Measurements from ENCODE around the gene C19orf25.

C19orf25 gene

DNA sequence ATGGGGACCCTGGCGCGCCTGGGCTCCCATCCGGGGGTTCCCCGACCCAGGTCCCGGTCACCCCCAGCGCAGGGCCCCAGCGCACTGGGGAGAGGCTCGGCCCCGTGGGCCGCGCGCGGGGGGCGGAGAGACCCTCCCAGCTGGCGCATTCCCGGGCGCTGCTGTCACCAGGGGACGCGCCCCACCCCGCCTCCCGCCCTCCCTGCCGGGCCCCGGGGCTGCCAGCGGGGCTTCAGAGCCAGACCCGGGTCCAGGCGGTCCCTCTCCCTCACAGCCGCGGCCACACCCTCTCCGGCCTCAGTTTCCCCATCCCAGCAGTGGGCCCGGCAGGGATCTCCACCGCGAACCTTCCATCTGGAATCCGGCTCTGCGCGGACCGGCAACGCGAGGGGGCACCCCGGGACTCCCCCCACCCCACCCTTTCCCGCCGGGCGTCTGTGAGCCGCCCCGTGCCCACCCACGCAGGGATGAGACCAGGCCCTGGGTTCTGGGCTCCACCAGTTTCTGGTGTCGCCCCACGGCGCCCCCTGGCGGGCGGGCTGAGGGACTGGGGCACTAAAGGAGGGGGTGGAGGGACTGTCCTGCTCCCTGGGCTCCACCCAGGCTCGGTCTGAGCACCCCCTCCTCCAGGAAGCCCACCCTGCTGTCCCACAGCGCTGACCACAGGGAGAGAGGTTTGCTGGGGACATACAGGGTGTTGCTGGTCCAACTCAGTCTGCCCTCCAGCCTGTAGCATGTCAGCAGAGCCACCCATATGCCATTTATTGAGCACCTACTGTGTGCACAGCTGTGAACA lies 34.7 kb upstream of the C19orf25 start:
- peaks cover 14 to 51% (median 41%) of the 10 kb centered on the region in 5 donors for H3K27me3 ChIP-seq (ENCODE audit: control insufficient read depth in 5 of 5, insufficient read depth in 4 of 5, low read length in 5 of 5)
- H3K4me3 ChIP-seq (ENCODE audit: low read depth in 1 of 5, low read length in 5 of 5): peak overlapping the region in 3 of 5 donors; percentile 13 to 49 (median 18)
- H3K9ac ChIP-seq (ENCODE audit: low read length in 5 of 5): no peak overlapping the region
- H3K27ac ChIP-seq (ENCODE audit: low read depth, low read length): no peak overlapping the region
- H3K4me1 ChIP-seq (ENCODE audit: control insufficient read depth in 5 of 5, insufficient read depth in 5 of 5, low read length in 5 of 5): peaks cover 0 to 11% (median 4%) of the 10 kb centered on the region in 5 donors
- H3K9me3 ChIP-seq (ENCODE audit: control insufficient read depth in 5 of 5, low read length in 5 of 5): peaks cover 0 to 5% (median 4%) of the 10 kb centered on the region in 5 donors
- H3K36me3 ChIP-seq (ENCODE audit: control insufficient read depth in 5 of 5, insufficient read depth in 5 of 5, low read length in 5 of 5): no peaks in the 10 kb centered on the region

GRCh38 chr19:1512671-1513498 lies 33.9 kb upstream of the C19orf25 start, which contains the start of gene ADAMTSL5:
ADAMTSL5 (minus strand) TSS chr19:1513019; CDS start chr19:1510943, 2,076 bp downstream.
- Histone ChIP-seq H3K27me3 (ENCODE audit: control insufficient read depth in 5 of 5, insufficient read depth in 4 of 5, low read length in 5 of 5) (peaks cover 14 to 45% (median 38%) of the 10 kb centered on the region in 5 donors), H3K27ac (ENCODE audit: low read depth, low read length) (no peak within 1 kb of the TSS)

DNA sequence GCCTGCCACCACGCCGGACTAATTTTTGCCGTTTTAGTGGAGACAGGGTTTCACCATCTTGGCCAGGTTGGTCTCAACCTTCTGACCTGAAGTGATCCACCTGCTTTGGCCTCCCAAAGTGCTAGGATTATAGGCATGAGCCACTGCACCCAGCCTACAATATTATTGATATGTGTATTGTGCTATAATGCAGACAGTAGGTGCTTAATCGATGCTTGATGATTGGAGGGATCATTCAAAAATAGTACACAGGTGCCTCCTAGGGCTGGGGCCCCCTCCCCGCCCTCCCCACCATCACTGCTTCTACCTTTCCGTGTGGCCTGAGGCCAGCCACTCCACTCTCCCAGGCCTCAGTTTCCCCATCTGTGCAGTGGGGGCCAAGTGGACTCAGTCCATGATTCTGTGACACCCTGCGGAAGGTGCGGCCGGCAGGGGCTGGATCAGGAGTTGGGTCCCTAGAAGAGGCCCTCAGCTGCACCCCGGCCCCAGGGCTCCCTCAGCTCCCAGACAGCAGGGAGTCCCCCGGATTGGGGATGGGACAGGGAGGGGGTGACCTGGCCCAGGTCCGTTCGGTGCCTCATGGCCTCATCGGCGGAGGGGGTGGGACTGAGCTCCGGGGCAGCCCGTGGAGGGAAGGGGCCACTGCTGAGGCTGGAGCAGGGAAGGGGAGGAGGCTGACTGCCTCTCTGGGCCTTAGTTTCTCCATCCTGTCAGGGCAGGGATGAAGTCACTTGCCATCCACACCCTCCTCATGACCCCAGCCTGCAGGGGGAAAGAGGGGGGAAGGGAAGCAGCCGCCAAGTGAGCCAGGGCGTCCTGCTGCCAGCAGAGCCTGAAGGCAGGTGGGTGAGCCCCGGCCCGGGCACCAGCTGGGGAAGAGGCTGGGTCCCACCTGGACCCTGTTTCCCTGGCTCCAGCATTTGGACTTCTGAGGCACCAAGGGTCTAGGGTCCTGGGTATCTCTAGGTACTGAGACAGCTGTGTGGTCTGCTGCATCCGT lies 32.6 kb upstream of the C19orf25 start:
- Histone ChIP-seq H3K4me1 (ENCODE audit: control insufficient read depth in 5 of 5, insufficient read depth in 5 of 5, low read length in 5 of 5) (peaks cover 0 to 20% (median 13%) of the 10 kb centered on the region in 5 donors), H3K27ac (ENCODE audit: low read depth, low read length) (no peak overlapping the region), H3K9ac (ENCODE audit: low read length in 5 of 5) (no peak overlapping the region), H3K9me3 (ENCODE audit: control insufficient read depth in 5 of 5, low read length in 5 of 5) (peaks cover 0 to 9% (median 5%) of the 10 kb centered on the region in 5 donors), H3K27me3 (ENCODE audit: control insufficient read depth in 5 of 5, insufficient read depth in 4 of 5, low read length in 5 of 5) (peaks cover 14 to 44% (median 40%) of the 10 kb centered on the region in 5 donors), H3K4me3 (ENCODE audit: low read depth in 1 of 5, low read length in 5 of 5) (no peak overlapping the region), H3K36me3 (ENCODE audit: control insufficient read depth in 5 of 5, insufficient read depth in 5 of 5, low read length in 5 of 5) (no peaks in the 10 kb centered on the region)

More at GRCh38 chr19:1512671-1513498, 33.9 kb upstream of the C19orf25 start, which contains the start of gene ADAMTSL5:
- Histone ChIP-seq H3K4me1 (ENCODE audit: control insufficient read depth in 5 of 5, insufficient read depth in 5 of 5, low read length in 5 of 5) (peaks cover 0 to 13% (median 6%) of the 10 kb centered on the region in 5 donors), H3K36me3 (ENCODE audit: control insufficient read depth in 5 of 5, insufficient read depth in 5 of 5, low read length in 5 of 5) (no peaks in the 10 kb centered on the region), H3K9ac (ENCODE audit: low read length in 5 of 5) (no peak within 1 kb of the TSS), H3K4me3 (ENCODE audit: low read depth in 1 of 5, low read length in 5 of 5) (peak within 1 kb of the TSS in 4 of 5 donors; percentile 13 to 49 (median 38)), H3K9me3 (ENCODE audit: control insufficient read depth in 5 of 5, low read length in 5 of 5) (peaks cover 0 to 9% (median 5%) of the 10 kb centered on the region in 5 donors)

DNA sequence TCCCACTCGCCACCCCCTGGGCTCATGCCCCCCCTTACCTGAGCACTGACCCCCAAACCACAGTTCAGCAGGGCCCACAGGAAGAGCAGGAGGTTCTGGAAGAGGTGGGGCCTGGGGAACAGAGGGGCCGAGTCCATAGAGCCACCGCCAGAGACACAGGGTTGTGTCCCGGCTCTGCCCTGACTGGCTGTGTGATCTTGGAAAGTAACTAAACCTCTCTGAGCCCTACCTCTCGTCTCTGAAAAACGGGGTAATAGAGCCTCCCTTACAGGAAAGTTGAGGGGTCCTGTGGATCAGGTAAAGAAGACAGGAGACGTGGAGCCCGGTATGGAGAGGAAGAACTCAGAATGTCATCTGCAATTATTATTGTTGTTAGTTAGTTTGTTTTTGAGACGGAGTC lies 31.8 kb upstream of the C19orf25 start:
- H3K36me3 ChIP-seq (ENCODE audit: control insufficient read depth in 5 of 5, insufficient read depth in 5 of 5, low read length in 5 of 5): no peaks in the 10 kb centered on the region
- H3K9me3 ChIP-seq (ENCODE audit: control insufficient read depth in 5 of 5, low read length in 5 of 5): peaks cover 0 to 6% (median 5%) of the 10 kb centered on the region in 5 donors
- peaks cover 0 to 20% (median 13%) of the 10 kb centered on the region in 5 donors for H3K4me1 ChIP-seq (ENCODE audit: control insufficient read depth in 5 of 5, insufficient read depth in 5 of 5, low read length in 5 of 5)
- H3K4me3 ChIP-seq (ENCODE audit: low read depth in 1 of 5, low read length in 5 of 5): no peak overlapping the region
- H3K27me3 ChIP-seq (ENCODE audit: control insufficient read depth in 5 of 5, insufficient read depth in 4 of 5, low read length in 5 of 5): peaks cover 14 to 42% (median 37%) of the 10 kb centered on the region in 5 donors
- no peak overlapping the region for H3K27ac ChIP-seq (ENCODE audit: low read depth, low read length)
- H3K9ac ChIP-seq (ENCODE audit: low read length in 5 of 5): no peak overlapping the region

- Histone ChIP-seq H3K36me3 (ENCODE audit: control insufficient read depth in 5 of 5, insufficient read depth in 5 of 5, low read length in 5 of 5) (no peaks in the 10 kb centered on the region), H3K9me3 (ENCODE audit: control insufficient read depth in 5 of 5, low read length in 5 of 5) (peaks cover 0 to 6% (median 6%) of the 10 kb centered on the region in 5 donors), H3K27ac (ENCODE audit: low read depth, low read length) (no peak overlapping the region), H3K4me1 (ENCODE audit: control insufficient read depth in 5 of 5, insufficient read depth in 5 of 5, low read length in 5 of 5) (peaks cover 0 to 20% (median 13%) of the 10 kb centered on the region in 5 donors), H3K27me3 (ENCODE audit: control insufficient read depth in 5 of 5, insufficient read depth in 4 of 5, low read length in 5 of 5) (peaks cover 14 to 42% (median 34%) of the 10 kb centered on the region in 5 donors), H3K9ac (ENCODE audit: low read length in 5 of 5) (no peak overlapping the region), H3K4me3 (ENCODE audit: low read depth in 1 of 5, low read length in 5 of 5) (no peak overlapping the region)
Measured at GRCh38 chr19:1510442-1510806, 31.4 kb upstream of the C19orf25 start.

DNA sequence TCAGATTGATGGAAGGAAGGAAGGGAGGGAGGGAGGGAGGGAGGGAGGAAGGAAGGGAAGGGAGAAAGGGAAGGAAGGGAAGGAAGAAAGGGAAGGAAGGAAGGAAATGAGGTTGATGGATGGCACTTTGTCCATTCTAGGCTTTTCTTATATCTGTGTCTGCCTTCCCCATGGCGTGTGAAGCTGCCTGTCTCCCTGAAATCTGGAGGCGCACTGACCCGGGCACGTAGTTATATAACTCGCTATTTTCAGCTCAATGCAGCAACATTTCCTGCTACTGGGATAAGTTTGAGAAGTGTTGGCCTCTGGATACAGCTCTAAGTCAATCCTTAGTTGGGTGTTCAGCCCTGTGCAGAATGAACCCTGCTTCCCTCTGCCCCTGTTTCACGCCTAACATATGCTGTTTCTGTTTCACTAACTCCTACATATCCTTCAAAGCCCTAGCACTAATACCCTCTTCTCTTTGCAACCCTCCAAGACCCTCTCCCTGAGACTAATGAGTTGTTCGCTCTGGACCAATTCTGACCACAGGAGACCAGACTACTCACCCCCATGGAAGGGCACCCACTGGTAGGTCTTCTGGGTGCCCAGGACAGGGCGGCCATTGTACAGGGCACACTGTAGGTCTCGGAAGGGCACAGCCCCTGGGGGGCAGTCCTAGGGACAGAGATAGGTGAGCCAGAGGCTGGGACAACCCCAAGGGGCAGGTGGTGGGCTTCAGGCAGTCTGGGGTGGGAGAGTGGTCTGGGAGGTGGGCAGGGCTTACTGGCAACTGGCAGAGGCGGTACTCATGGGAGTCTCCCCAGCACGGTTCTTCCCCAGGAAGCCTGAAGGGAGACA lies 30.8 kb upstream of the C19orf25 start:
- H3K27ac ChIP-seq (ENCODE audit: low read depth, low read length): no peak overlapping the region
- peaks cover 0 to 8% (median 6%) of the 10 kb centered on the region in 5 donors for H3K9me3 ChIP-seq (ENCODE audit: control insufficient read depth in 5 of 5, low read length in 5 of 5)
- no peak overlapping the region for H3K4me3 ChIP-seq (ENCODE audit: low read depth in 1 of 5, low read length in 5 of 5)
- no peak overlapping the region for H3K9ac ChIP-seq (ENCODE audit: low read length in 5 of 5)
- H3K36me3 ChIP-seq (ENCODE audit: control insufficient read depth in 5 of 5, insufficient read depth in 5 of 5, low read length in 5 of 5): no peaks in the 10 kb centered on the region
- peaks cover 0 to 20% (median 13%) of the 10 kb centered on the region in 5 donors for H3K4me1 ChIP-seq (ENCODE audit: control insufficient read depth in 5 of 5, insufficient read depth in 5 of 5, low read length in 5 of 5)
- H3K27me3 ChIP-seq (ENCODE audit: control insufficient read depth in 5 of 5, insufficient read depth in 4 of 5, low read length in 5 of 5): peaks cover 8 to 38% (median 32%) of the 10 kb centered on the region in 5 donors

DNA sequence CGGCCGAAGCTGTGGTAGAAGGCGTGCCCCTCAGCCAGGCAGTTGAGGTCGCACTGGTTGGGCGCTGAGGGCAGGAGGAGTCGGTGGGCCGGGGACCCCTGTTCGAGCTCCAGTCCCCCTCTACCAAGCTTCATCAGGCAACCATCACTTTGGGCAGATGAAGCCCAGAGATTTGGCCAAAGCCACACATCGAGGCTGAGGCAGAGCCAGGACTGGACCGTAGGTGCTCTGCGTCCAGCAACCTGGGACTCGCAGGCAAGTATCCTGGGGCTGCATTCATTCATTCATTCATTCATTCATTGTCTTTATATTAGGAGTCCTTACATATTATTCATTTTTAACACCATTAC lies 29.5 kb upstream of the C19orf25 start:
- no peak overlapping the region for H3K9ac ChIP-seq (ENCODE audit: low read length in 5 of 5)
- H3K36me3 ChIP-seq (ENCODE audit: control insufficient read depth in 5 of 5, insufficient read depth in 5 of 5, low read length in 5 of 5): no peaks in the 10 kb centered on the region
- H3K4me3 ChIP-seq (ENCODE audit: low read depth in 1 of 5, low read length in 5 of 5): peak overlapping the region in 2 of 5 donors; percentile 16 to 41

DNA sequence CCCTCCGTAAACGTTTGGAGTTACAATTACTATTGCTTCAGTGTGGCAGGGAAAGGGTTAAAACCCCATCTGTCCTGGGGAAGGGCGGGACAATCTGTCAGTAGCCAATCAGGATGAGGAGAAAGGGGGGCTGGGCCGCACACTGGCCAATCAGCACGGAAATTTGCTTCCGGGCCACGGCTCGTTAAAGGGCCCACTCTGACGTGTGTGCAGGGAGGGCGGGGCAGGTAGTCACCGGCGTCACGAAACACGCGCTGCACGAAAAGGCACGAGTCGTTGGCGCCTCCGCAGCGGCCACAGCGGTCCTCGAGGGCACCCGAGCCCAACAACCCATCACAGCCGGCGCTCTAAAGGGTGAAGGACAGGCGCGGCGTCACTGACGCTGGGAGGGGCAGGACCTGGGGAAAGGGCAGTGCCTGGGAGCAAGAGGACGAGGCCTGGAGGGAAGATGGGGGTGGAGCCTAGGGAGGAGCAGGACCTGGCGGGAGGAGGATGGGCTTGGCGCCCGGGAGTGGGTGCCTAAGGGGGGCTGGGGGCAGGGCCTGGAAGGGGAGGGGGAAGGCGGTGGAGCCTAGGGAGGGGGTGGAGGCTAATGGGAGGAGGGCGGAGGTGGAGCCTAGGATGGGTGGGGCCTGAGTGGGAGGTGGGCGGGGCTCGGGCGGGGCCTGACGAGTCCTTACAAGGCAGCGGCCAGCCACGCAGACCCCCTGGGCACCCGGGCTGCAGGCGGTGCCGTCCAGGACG lies 28.9 kb upstream of the C19orf25 start:
- Histone ChIP-seq H3K27ac (ENCODE audit: low read depth, low read length) (no peak overlapping the region), H3K27me3 (ENCODE audit: control insufficient read depth in 5 of 5, insufficient read depth in 4 of 5, low read length in 5 of 5) (peaks cover 18 to 44% (median 36%) of the 10 kb centered on the region in 5 donors), H3K4me3 (ENCODE audit: low read depth in 1 of 5, low read length in 5 of 5) (peak overlapping the region in 4 of 5 donors; percentile 40 to 70 (median 60)), H3K9ac (ENCODE audit: low read length in 5 of 5) (no peak overlapping the region), H3K4me1 (ENCODE audit: control insufficient read depth in 5 of 5, insufficient read depth in 5 of 5, low read length in 5 of 5) (peaks cover 0 to 24% (median 18%) of the 10 kb centered on the region in 5 donors), H3K9me3 (ENCODE audit: control insufficient read depth in 5 of 5, low read length in 5 of 5) (peaks cover 0 to 8% (median 6%) of the 10 kb centered on the region in 5 donors), H3K36me3 (ENCODE audit: control insufficient read depth in 5 of 5, insufficient read depth in 5 of 5, low read length in 5 of 5) (no peaks in the 10 kb centered on the region)

More for the DNA sequence above, 29.5 kb upstream of the C19orf25 start:
- peaks cover 0 to 8% (median 6%) of the 10 kb centered on the region in 5 donors for H3K9me3 ChIP-seq (ENCODE audit: control insufficient read depth in 5 of 5, low read length in 5 of 5)
- peaks cover 12 to 38% (median 31%) of the 10 kb centered on the region in 5 donors for H3K27me3 ChIP-seq (ENCODE audit: control insufficient read depth in 5 of 5, insufficient read depth in 4 of 5, low read length in 5 of 5)
- no peak overlapping the region for H3K27ac ChIP-seq (ENCODE audit: low read depth, low read length)
- peaks cover 0 to 23% (median 13%) of the 10 kb centered on the region in 5 donors for H3K4me1 ChIP-seq (ENCODE audit: control insufficient read depth in 5 of 5, insufficient read depth in 5 of 5, low read length in 5 of 5)

Measured in subcutaneous abdominal adipose tissue (tissue), 5 donors.